Osteocyte (in vitro differentiated cells): ENCODE data around the gene AAGAB. TPM values are rescaled to one million over a fixed set of nuclear protein-coding genes. Genes with fewer than 3 reads are reported as not detected.

Experiments
- DNase-seq: peaks from one replicate; pipeline ENCODE4 v3.0.0; 2021; ENCODE audit warnings: mixed read lengths; ENCODE audit not compliant: unreplicated experiment; ENCODE audit errors: extremely low spot score
- H3K27ac Mint-ChIP-seq: one replicate; pipeline ENCODE4 v1.8.0; 2021; ENCODE audit warnings: mild to moderate bottlenecking, mixed read lengths; ENCODE audit not compliant: unreplicated experiment
- H3K27me3 Mint-ChIP-seq: one replicate; pipeline ENCODE4 v1.8.0; 2021; ENCODE audit warnings: mixed read lengths; ENCODE audit not compliant: unreplicated experiment
- H3K36me3 Mint-ChIP-seq: one replicate; pipeline ENCODE4 v1.8.0; 2021; ENCODE audit warnings: mixed read lengths; ENCODE audit not compliant: unreplicated experiment
- H3K4me1 Mint-ChIP-seq: one replicate; pipeline ENCODE4 v1.8.0; 2021; ENCODE audit warnings: mixed read lengths; ENCODE audit not compliant: unreplicated experiment
- H3K4me3 Mint-ChIP-seq: one replicate; pipeline ENCODE4 v1.8.0; 2021; ENCODE audit warnings: mild to moderate bottlenecking, moderate library complexity, mixed read lengths; ENCODE audit not compliant: unreplicated experiment
- H3K9me3 Mint-ChIP-seq: one replicate; pipeline ENCODE4 v1.8.0; 2021; ENCODE audit warnings: mixed read lengths; ENCODE audit not compliant: unreplicated experiment
- CTCF ChIP-seq: fragments of 200-600 bp; sonication (generic); IDR thresholded peaks from 2 replicates; pipeline ENCODE4 v1.5.0; 2021; ENCODE audit warnings: antibody characterized with exemption, mild to moderate bottlenecking, moderate library complexity
- total RNA-seq: library from RNA; stranded (reverse); gene quantifications from 2 replicates; pipeline ENCODE4 v1.2.1, GENCODE V29; 2021

The AAGAB gene
- total RNA-seq, 1 donor from 2014 or later: 32.8 TPM

DNA sequence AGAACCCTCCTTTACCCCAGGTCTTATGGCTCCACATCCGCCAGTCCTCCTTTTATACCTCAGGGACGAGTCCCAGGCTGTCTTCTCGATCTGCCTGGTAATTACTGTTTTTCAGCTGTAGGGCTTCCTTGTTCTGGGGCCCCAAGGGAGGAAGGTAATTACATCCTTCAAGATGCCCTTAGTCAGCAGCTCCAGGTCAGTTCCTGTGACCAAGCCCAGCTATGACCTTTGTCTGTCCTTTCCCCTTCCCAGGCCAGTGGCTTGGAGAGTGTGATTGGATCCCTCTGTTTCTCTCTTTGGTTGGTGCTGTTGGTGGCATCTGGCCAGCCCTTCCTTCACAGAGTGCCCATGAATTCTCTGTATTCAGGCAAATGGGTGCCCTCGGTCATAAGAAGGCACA, 92.6 kb downstream of the AAGAB start:
- Mint-ChIP-seq H3K4me3 (no peak overlapping the region), H3K36me3 (peaks cover 5% of the 10 kb centered on the region), H3K4me1 (peaks cover 48% of the 10 kb centered on the region), H3K27me3 (no peaks in the 10 kb centered on the region), H3K27ac (no peak overlapping the region), H3K9me3 (no peaks in the 10 kb centered on the region)
- TF ChIP-seq CTCF: no peak
- no peak for DNase-seq

DNA sequence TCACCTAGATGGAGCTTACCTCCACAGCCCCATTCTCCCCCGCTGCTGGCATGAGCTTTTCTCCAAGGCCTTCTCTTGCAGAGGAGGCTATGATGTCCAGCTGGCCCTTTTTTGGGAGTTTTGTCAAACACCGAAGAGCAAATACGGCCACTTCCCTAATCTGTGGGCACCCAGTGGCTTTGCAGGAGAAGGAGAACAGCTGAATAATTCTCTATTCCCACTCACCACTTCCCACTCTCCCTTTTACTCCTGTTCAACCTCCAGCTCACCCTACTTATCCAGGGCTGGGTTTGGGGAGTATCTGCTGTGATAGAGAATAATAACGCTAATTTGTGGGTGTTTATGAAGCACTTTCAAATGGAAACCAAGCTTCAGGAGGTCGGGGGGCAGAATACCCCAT, 93.0 kb downstream of the AAGAB start:
- Mint-ChIP-seq H3K4me3 (no peak overlapping the region), H3K27me3 (no peaks in the 10 kb centered on the region), H3K9me3 (no peaks in the 10 kb centered on the region), H3K4me1 (peaks cover 44% of the 10 kb centered on the region), H3K36me3 (peaks cover 3% of the 10 kb centered on the region), H3K27ac (no peak overlapping the region)
- no peak for TF ChIP-seq CTCF
- no peak for DNase-seq

- Mint-ChIP-seq H3K4me3 (no peak overlapping the region), H3K27me3 (no peaks in the 10 kb centered on the region), H3K36me3 (peaks cover 8% of the 10 kb centered on the region), H3K9me3 (no peaks in the 10 kb centered on the region), H3K4me1 (peaks cover 18% of the 10 kb centered on the region), H3K27ac (no peak overlapping the region)
- TF ChIP-seq CTCF: no peak
- DNase-seq: no peak
These were observed 96.1 kb downstream of the AAGAB start for GRCh38 chr15:67158367-67158766.

DNA sequence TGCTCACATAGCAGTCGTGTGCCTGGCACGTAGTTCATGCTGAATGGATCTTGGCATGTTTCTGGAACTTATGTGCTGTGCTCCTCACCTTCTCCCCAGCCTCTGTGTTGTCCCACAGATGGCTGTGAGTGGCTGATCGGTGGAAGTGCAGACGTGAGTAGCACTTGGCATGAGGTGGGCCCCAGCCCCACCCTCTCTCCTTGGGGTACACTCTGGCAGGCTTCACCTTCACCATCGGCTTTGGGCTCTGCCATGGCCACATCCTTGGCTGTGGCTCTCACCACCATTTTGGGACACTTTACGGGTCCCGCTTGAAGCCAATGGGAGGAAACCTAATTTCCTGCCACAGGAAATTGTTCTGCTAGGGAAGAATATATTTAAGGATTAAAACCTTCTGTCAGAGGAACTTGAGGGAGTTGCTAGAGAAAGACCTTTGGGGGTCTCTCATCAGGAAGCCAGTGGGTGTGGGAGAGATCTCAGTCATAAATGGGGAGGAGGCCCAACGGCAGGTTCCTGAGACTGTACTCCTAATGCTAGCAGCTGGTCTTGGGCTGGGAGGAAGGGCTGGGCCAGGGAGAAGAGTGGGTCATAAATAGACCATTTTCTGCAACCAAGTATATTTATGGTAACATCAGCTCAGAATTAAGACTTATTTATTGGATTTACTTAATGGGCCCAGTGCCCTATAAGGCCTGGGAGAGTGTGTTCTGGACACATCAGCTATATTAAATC, 96.8 kb downstream of the AAGAB start:
- H3K27me3 Mint-ChIP-seq: no peaks in the 10 kb centered on the region
- no peaks in the 10 kb centered on the region for H3K9me3 Mint-ChIP-seq
- TF ChIP-seq CTCF: no peak
- no peak for DNase-seq
- peaks cover 17% of the 10 kb centered on the region for H3K4me1 Mint-ChIP-seq
- no peak overlapping the region for H3K4me3 Mint-ChIP-seq
- peaks cover 8% of the 10 kb centered on the region for H3K36me3 Mint-ChIP-seq
- H3K27ac Mint-ChIP-seq: no peak overlapping the region

DNA sequence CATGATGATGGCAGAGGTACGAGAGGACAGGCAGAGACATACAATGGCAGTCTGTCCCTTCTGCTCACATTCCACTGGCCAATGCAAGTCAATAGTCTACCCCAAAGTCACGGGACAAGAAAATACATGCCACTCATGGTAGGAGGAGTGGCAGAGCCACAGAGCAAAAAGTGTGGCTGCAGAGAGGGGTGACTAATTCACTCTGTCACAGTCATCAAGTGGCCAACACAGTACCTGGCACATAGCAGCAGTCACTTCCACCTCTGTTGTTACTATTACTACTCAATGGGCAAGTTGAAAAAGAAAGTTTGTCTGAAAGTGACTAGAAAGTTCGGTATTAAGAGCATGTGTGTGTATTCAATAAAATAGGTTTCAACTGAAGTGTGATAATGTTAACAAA, 97.6 kb downstream of the AAGAB start:
- Mint-ChIP-seq H3K27me3 (no peaks in the 10 kb centered on the region), H3K27ac (no peak overlapping the region), H3K4me1 (peaks cover 18% of the 10 kb centered on the region), H3K4me3 (no peak overlapping the region), H3K9me3 (no peaks in the 10 kb centered on the region), H3K36me3 (peaks cover 8% of the 10 kb centered on the region)
- TF ChIP-seq CTCF: no peak
- DNase-seq: no peak
